HS-5 (cell line): ENCODE data around the gene GRHL3.

ENCODE experiments used
- DNase-seq: peaks from one replicate; pipeline ENCODE4 v3.0.0-alpha.2; 2012; ENCODE audit warnings: low read depth

GRHL3 gene

DNA sequence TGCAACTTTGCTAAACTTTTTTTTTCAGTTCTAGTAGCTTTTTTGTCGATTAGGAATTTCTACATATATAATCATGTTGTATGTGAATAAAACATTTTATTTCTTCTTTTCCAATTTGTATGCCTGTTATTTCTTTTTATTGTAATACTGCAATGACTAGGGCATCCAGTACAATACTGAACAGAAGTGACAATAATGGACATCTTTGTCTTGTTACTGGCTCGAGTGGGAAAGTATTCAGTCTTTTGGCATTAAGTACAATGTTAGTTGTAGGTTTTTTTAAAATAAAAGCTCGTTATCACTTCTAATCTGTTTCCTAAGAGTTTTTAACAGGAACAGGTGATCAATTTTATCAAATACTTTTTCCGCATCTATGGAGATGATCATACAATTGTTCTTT is 84.6 kb downstream of the GRHL3 start:
- DNase-seq = no peak
